Measurements from ENCODE around the gene PPA2.

DNA sequence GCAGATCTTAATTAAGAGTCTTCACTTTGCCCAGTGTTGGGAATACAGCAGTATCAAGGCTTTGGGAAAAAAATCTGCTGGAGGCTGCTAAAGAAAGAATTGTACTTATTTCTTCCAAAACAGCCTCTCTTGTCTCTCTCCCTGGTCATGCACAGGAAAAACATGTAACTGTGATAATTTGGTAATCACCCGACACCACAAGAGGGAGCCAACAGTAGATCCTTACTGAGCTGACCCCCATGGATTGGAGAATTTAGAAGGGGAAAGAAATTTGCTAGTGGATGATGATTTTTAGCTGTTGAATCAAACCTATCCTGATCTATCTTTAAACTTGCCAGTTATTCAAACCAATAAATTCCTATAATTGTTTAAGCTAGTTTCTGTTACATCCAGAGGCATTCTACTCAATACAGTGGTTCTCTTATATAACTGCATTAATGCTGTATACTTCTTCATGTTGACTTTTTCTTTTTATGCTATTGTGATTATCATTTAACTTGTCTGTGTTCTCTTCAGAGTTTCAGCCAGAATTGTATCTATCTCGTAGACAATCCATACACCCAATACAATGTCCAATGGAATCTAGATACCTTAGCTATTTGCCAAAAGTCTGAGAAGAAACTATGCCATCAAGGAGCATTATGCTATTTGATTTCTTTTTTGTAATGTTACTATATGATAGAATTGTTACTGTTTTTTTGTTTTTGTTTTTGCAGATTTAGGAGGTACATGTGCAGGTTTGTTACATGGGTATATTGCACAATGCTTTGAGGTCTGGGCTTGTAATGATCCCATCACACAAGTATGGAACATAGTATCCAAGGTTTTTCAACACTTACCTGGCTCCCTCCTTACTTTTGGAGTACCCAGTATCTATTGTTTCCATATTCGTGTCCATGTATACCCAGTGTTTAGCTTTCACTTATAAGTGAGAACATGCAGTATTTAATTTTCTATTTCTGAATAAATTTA is 47.2 kb upstream of the PPA2 start:
- TF ChIP-seq, protein P1, sequence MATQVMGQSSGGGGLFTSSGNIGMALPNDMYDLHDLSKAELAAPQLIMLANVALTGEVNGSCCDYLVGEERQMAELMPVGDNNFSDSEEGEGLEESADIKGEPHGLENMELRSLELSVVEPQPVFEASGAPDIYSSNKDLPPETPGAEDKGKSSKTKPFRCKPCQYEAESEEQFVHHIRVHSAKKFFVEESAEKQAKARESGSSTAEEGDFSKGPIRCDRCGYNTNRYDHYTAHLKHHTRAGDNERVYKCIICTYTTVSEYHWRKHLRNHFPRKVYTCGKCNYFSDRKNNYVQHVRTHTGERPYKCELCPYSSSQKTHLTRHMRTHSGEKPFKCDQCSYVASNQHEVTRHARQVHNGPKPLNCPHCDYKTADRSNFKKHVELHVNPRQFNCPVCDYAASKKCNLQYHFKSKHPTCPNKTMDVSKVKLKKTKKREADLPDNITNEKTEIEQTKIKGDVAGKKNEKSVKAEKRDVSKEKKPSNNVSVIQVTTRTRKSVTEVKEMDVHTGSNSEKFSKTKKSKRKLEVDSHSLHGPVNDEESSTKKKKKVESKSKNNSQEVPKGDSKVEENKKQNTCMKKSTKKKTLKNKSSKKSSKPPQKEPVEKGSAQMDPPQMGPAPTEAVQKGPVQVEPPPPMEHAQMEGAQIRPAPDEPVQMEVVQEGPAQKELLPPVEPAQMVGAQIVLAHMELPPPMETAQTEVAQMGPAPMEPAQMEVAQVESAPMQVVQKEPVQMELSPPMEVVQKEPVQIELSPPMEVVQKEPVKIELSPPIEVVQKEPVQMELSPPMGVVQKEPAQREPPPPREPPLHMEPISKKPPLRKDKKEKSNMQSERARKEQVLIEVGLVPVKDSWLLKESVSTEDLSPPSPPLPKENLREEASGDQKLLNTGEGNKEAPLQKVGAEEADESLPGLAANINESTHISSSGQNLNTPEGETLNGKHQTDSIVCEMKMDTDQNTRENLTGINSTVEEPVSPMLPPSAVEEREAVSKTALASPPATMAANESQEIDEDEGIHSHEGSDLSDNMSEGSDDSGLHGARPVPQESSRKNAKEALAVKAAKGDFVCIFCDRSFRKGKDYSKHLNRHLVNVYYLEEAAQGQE (IDR thresholded peaks at IDR 0.05; ENCODE audit: borderline replicate concordance), result no peak
- TF ChIP-seq POLR2AphosphoS5 (IDR thresholded peaks at IDR 0.05) (no peak), EP300 (conservative IDR thresholded peaks at IDR 0.05; ENCODE audit: poor library complexity, severe bottlenecking) (no peak), EZH2 (IDR thresholded peaks at IDR 0.05; ENCODE audit: borderline replicate concordance, insufficient read depth, low read length, poor library complexity, severe bottlenecking) (no peak), TAF1 (IDR thresholded peaks at IDR 0.05; ENCODE audit: low read depth) (no peak), RAD21 (conservative IDR thresholded peaks at IDR 0.05) (peak; percentile 74)
- TF ChIP-seq, protein P2, sequence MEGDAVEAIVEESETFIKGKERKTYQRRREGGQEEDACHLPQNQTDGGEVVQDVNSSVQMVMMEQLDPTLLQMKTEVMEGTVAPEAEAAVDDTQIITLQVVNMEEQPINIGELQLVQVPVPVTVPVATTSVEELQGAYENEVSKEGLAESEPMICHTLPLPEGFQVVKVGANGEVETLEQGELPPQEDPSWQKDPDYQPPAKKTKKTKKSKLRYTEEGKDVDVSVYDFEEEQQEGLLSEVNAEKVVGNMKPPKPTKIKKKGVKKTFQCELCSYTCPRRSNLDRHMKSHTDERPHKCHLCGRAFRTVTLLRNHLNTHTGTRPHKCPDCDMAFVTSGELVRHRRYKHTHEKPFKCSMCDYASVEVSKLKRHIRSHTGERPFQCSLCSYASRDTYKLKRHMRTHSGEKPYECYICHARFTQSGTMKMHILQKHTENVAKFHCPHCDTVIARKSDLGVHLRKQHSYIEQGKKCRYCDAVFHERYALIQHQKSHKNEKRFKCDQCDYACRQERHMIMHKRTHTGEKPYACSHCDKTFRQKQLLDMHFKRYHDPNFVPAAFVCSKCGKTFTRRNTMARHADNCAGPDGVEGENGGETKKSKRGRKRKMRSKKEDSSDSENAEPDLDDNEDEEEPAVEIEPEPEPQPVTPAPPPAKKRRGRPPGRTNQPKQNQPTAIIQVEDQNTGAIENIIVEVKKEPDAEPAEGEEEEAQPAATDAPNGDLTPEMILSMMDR (IDR thresholded peaks at IDR 0.05; ENCODE audit: poor library complexity, severe bottlenecking), result peak; percentile 76

All from neural cell (in vitro differentiated cells).